Stimulated activated CD4-positive, alpha-beta T cell treated with anti-CD3 and anti-CD28 coated beads, Interleukin-4, amount 100 ng/mL, for 24 hours (primary cell): ENCODE results near the gene AMFR.

Experiments
- DNase-seq: peaks from one replicate; pipeline ENCODE4 v3.0.0-alpha.2; 2020

Gene AMFR

DNA sequence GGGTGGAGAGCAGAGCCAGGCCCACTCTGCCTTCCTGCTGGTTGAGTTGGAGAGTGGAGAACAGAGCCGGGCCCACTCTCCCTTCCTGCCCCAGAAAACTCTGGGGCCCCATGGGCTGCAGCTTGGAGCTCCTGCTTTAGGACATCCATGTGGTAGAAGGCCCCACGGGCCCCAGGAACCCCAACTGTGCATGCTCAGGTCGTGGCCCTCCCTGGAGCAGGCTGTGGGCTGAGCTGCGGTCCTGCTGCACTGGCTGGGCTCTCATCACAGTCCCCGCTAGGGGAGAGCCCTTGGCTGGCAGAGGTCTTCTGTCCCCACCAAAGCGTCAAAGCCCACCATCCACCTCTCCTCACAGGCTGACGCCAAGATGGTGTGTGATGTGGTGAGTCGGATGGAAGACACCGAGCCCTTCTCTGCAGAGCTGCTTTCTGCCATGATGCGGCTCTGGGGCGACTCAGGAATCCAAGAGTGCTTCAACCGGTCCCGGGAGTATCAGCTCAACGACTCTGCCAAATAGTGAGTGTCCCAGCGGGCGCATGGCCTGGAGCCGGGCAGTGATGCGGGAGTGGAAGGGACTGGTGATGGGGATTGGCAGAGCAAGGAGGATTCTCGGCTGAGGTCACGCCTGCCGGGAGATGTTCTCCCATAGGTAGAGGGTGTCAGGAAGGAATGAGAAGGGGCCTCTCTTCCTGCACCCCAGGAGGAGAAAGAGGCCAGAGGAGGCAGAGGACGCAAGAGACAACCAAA lies 96.9 kb downstream of the AMFR start:
- DNase-seq, result no peak

DNA sequence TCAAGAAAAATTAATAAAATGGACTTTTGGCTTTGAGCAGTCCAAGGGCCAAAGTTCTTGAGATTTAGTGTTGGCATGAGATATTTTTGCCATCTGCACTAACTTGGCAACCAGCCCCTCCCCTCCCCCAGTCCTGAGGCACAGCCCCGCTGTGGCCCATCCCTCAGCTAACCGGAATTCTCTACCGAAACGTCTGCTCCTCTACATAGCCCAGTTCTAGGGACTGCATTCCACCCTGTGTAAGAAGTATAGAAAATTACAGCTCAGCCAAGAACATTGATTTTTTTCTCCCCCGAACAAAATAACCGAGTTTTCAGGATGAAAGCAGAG lies 97.5 kb downstream of the AMFR start:
- DNase-seq, result no peak

DNA sequence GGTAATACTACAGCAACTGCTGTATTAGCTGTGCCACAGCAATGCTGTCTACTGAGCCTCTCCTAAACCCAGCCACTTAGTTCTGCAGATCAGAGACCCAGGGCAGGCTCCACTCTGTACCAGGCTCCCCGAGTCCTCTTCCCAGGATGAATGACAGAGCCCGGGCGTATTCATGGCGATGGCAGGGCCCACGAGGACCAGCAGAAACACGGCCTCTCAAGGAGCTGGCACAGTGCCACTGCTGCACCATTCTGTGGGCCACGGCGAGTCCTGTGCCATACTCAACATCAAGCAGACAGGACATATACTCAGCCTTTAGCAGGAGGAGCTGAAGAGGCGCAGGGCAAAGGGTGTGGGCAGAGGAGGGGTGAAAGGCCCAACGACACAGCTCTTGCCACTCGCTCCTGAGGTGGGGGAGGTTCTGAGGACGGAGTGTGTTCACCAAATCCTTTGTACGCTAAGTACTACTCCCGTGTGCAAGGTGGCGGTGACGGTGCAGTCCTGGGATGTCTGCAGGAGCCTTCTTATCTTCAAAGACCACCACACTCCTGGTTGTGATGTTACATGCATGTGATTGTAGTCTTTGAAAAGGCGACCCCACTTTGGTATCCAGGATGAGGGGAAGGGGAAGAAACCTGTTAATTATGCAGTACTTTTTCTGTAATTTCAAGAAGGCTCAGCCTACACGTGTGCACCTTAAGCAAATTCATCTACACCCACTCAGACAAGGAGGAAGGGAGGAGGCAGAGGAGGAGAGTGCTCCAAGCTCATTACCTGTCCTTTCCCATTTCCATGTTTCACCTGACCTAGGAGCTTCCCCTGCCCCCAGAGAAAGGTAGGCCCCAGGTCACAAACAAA lies 98.0 kb downstream of the AMFR start:
- DNase-seq, result no peak

DNA sequence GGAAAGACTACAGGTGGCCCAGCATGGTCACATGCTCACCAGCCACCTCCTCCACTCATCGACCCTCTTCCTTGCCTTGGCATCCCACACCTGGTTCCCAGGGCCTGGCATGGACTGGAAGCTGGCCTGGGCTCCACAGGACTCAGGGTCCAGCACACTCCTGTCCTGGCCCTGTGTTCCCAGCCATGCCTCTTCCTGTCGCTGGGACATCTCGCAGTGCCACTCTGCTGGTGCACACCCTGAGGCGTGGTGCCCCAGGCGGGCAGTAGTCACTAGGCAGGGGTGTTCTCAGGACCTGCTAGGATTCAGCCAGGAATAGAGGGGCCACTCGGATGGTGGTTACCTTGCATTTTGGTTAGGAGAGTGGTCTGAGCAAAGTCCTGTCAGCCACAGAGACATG lies 99.4 kb downstream of the AMFR start:
- DNase-seq, result no peak

DNA sequence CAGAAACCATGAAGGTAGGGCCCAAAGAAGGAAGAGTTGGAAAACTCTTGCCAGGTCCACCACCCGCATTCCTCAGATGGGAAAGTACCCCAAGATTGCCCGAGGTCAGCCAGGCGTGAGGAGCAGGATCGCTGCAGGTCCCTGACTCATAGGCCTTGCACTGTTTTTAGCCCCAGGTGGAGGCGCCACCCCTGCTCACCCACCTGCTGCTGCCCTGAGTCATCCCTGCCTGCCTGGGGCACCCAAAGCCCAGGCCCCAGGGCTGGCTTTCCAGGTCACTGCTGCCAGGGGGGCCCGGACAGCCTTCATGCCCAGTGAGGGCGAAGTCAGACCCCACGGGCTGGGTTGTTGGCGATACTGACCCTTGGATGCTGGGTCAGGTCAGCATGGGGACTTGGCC lies 100.9 kb downstream of the AMFR start:
- DNase-seq, result no peak

DNA sequence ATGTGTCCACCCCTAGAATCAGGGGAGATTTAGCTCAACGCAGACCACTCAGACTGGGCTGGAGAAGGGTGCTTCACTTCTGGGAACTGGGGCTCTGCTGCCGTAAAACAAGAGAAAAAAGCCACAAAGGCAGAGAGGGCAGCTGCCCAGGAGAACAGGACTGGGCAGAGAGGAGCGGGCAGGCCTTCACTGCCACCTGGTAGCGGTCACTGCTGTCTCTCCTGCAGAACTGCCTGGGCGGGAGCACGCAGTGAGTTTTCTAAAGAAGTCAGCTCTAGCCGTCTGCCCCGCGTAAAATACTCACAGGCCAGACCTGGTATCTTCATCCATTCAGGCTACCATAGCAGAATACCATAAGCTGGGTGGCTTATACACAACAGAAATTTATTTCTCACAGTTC lies 103.8 kb downstream of the AMFR start:
- no peak for DNase-seq

DNA sequence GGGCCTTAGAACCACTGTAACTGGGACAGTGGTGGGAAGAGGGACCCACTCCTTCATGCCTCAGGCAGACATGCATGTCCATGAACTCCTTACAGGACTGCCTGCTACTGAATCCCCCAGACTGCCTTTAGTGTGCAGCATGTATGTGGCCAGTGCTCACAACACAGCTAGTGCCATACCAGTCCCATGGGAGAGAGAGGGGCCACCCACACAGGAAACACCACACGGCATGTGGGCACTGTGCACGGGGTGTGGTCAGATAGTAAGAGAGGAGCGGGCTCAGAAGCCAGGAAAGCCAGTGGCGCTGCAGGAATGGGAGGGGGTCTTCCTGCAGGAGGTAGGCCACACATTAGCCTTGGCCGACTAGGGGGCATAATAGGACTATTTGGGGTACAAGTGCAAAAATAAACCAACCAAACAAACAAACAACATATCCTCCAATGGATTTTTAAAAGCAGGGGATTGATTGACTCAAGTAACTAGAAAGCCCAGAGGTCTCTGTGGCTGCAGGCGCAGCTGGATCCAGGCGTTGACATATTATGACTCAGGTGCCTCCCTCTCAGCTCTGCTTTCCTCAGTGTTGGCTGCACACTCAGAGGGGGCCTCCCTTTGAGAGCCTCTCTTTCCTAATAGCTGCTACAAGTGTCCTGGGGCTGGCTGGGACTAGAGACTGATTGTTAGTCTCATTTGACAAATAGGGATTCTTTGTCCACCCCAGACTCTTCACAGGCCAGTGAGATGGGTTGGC lies 104.4 kb downstream of the AMFR start:
- DNase-seq, result no peak

DNA sequence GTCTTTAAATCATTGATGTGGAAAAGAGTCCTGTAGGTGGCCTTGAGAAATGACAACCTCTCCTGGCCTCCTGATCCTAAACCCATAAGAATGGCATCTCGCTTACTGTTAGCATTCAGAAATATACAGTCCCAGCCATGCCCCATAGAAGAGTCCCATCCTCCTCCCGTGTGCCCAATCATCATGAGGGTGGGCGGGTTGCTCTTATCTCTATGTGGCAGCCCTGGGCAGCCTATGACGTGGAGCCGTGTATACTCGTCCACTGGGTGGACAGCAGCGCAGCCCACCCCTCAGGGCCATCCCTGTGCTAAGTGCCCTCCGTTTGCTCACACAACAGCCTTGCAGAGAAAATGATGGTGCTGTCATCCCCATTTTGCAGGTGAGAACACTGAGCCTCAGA lies 105.3 kb downstream of the AMFR start:
- DNase-seq, result no peak

DNA sequence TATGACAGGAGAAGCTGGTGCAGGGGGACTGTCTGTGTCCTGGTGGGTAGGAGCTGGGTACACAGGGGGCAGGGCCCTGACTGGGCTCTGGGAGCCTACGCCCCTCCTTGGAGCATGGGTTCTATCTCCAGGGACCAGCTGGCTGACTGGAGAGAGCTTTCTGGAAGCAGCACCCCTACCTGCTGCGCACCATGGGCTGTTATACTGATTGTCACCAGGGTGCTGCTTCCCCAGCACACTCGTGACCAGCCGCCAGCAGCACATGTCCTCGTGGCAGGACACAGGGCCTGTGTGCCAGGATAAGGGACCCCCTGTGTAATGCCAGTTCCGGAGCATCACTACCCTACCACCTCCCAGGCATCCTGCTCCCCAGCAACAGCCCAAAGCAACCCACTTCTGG lies 106.0 kb downstream of the AMFR start:
- DNase-seq, result no peak

DNA sequence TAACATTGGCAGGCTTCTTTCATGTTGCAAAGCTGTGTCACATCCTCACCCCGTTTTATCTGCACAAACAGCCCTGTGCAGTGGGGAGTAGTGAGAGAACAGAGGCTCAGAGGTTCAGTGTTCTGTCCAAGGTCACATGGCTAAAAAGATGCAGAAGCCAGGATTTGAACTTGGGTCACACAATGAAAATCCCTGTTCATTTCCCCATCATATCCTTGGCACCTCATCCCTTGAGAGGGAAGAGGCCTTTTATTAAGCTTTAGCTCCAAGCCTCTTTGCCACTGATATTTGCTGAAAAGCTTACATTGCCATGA lies 106.6 kb downstream of the AMFR start:
- DNase-seq, result no peak

DNA sequence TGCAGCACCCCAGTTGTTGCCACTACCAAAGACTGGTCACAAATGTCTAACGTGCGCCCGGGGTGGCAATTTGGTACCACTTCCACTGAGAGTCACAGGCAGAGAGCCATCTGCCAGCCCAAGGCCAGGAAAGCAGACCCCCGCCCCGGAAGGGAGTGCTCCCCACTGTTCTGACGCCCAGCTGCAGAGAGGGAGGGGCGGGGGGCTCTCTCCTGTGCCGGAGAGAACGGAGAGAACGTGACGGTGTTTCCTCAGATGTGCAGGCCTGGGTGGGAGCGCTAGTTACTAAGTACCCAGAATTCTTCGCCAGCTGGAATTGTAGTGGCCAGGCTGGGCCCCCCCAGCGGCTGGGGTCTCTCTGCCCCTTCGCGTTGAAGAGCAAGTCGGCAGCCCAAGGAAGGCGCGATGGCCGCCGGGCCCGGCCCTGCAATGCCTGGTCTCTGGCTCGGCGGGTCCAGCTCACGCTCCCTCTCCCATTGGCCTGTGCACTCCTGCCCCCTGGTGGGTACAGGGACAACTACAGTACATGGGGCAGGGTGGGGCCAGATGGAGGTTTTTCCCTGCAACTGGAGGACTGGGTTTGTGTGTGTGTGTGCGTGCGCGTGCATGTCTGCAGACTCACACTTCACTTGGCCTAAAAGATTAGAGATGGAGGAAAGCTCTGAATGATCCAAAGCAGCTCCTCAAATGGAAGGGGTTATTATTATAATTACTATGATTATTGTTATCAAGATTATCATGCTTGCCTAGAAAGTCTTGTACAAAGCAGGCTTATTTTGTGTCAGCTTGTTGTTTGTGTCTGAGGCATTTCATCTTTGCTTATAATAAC lies 107.1 kb downstream of the AMFR start:
- DNase-seq, result peak; percentile 82

DNA sequence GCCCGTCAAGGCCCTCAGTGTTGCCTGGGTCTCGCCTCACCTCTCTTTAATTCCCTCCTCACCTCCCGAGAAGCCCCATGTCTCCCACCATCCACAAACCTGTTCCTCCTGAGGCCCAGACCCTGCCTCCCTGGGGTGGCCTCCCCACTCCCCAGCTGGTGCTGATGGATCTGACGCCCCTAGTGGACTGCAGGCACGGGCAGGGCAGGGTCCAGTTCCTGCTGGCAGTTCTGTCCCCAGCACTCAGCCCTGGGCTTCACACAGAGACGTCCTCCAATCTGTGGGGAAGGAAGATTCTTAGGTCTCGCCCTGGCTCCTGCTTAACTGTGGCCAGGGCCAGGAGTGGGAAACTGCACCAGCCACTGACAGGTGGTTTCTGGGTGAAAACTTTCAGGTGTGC lies 108.8 kb downstream of the AMFR start:
- DNase-seq, result no peak

DNA sequence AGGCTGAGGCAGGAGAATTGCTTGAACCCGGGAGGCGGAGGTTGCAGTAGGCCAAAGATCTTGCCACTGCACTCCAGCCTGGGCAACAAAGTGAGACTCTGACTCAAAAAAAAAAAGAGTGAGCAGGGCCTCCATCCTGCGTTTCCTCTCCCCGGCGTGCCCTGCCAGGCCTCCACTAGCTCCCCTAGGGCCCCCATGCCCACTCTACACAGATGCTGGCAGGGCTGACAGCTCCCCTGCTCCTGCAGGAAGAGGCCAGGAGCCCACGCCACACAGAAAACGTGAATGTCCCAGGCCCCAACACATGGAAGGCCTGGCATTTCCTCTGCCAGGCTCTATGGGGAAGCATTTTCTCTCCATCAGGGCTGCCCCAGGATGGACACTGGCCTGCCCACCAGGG lies 109.4 kb downstream of the AMFR start:
- no peak for DNase-seq

DNA sequence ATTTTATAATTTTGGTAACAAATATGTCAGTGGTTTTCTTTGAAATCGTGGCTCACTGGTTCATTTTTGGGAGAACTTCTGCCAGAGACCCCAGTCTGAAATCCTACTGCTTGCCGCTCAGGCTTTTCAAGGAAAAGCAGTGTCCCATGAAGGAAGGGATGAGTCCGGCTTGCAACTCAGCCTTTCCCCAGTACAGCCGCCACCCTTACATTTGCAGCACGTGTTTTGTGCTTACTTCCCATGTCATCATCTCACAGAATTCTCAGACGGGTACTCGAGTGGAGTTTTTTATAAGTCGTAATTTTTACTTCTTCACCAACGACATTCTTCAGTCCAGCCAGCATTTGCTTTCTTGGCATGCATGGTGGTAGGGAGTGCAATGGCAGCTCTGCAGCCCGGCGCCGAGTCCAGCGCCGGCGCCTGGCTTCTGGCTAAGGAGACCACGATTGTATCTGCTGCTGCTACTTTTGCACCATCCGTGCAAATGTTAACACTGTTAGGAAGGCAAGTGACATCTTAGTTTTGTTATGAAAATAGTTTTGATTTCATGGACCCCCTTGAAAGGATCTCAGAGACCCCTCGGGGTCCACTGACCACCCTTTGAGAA lies 111.0 kb downstream of the AMFR start:
- DNase-seq, result no peak

DNA sequence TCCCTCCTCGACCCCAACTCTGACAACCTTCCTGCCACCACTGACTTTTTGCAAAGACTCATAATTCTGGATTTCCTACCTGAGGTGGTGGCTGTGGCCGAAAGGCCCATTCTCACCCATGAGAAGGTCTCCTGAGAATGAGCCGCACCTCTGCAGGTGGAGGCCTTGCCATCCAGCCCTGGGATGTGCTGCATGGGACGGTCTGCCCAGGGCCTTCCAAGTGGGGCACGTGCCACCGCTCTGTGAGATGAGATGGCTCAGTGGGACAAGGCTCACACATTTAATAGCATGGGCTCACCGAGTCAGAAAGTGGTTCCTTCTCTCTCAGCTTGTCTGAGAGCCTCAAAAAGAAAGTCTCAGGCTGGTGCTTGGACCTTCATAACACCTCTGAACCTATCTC lies 112.8 kb downstream of the AMFR start:
- DNase-seq, result no peak

DNA sequence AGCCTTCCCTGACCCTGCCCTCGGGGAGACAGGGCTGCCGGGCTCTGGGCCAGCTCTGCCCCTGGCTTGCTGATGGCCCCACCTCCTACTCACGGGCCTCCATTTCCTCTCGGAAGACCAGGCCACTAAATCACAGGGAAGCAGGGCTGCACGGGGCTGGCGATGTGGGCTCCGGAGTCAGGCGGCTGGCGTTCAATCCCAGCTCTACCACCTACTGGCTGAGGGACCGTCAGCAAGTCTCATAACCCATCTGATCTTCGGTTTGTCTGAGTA lies 113.4 kb downstream of the AMFR start:
- no peak for DNase-seq
